Breast epithelium (tissue), 4 donors: Measurements from ENCODE around the gene FHIT. TPM values are rescaled to one million over a fixed set of nuclear protein-coding genes. Genes with fewer than 3 reads are reported as not detected.

ENCODE experiments used
- DNase-seq, 2 donors: peaks; one replicate each; pipeline ENCODE4 v3.0.0-alpha.2; 2019; ENCODE audit warnings: low spot score in 2 of 2
- H3K27ac ChIP-seq, 2 donors: fragments of 200-600 bp; sonication (generic) in 1 of 2; one replicate each; pipeline ENCODE4 v1.5.1; 2016 to 2019; ENCODE audit warnings: mild to moderate bottlenecking in 1 of 2
- H3K27me3 ChIP-seq, 2 donors: fragments of 200-600 bp; sonication (generic) in 1 of 2; one replicate each; pipeline versions ENCODE4 v1.5.1 to v1.6.0; 2017 to 2019; ENCODE audit warnings: control low read depth in 1 of 2, mild to moderate bottlenecking in 1 of 2
- H3K36me3 ChIP-seq: fragments of 200-600 bp; one replicate; pipeline ENCODE4 v1.5.1; 2019
- H3K4me1 ChIP-seq, 2 donors: fragments of 200-600 bp; sonication (generic); one replicate each; pipeline ENCODE4 v1.5.1; 2016 to 2019; ENCODE audit warnings: control low read depth in 1 of 2
- H3K4me3 ChIP-seq, 3 donors: fragments of 200-600 bp; sonication (generic); 1 replicate in 2 of 3; 2 replicates in 1 of 3; pipeline ENCODE4 v1.5.1; 2016 to 2019; ENCODE audit warnings: mild to moderate bottlenecking in 3 of 3, moderate library complexity in 2 of 3
- H3K9me3 ChIP-seq, 2 donors: fragments of 200-600 bp; sonication (generic) in 1 of 2; one replicate each; pipeline ENCODE4 v1.5.1; 2016 to 2019; ENCODE audit warnings: control low read depth in 1 of 2
- CTCF ChIP-seq, 3 donors: fragments of 450-650 bp; IDR thresholded peaks; one replicate each; pipeline ENCODE4 v1.5.1; 2016 to 2017; ENCODE audit warnings: antibody characterized with exemption in 3 of 3, mild to moderate bottlenecking in 3 of 3, moderate library complexity in 3 of 3
- POLR2A ChIP-seq: fragments of 450-650 bp; IDR thresholded peaks from one replicate; pipeline ENCODE4 v1.6.1; 2016; ENCODE audit warnings: antibody characterized with exemption, mild to moderate bottlenecking, moderate library complexity
- POLR2AphosphoS5 ChIP-seq, 3 donors: sonication (generic); formaldehyde crosslinking; IDR thresholded peaks; one replicate each; pipeline ENCODE4 v1.6.1; 2017; ENCODE audit warnings: antibody characterized with exemption in 3 of 3
- intact Hi-C: fragments of 100-400 bp; cut with DNase I; formaldehyde crosslinking; loops from one replicate; pipeline ENCODE4 v1.15.1; 2023; ENCODE audit warnings: low total_unique reads
- total RNA-seq, 3 donors: library from RNA; depleted of rRNA; stranded (reverse); fragments of >200 nt; gene quantifications; one replicate each; pipeline ENCODE4 v1.1.0, GENCODE V29; 2016

The FHIT gene
- total RNA-seq, 3 donors from 2014 or later, result 9.0 to 19.2 (median 17.7) TPM

- no peaks in the 10 kb centered on the region for H3K9me3 ChIP-seq
- no peak overlapping the region for H3K27ac ChIP-seq
- intact Hi-C loops, result no loop called here
- H3K4me1 ChIP-seq, result no peaks in the 10 kb centered on the region
- H3K36me3 ChIP-seq, result no peaks in the 10 kb centered on the region
- TF ChIP-seq POLR2A, result no peak
- no peak for TF ChIP-seq CTCF (IDR thresholded peaks at IDR 0.05)
- no peak for TF ChIP-seq POLR2AphosphoS5 (IDR thresholded peaks at IDR 0.05)
- no peak for DNase-seq
- H3K27me3 ChIP-seq, result no peaks in the 10 kb centered on the region
- H3K4me3 ChIP-seq, result no peak overlapping the region
Observed at GRCh38 chr3:59791774-59792308, 1459.4 kb downstream of the FHIT start.

GRCh38 chr3:59790241-59790640, 1461.0 kb downstream of the FHIT start:
- H3K4me1 ChIP-seq, result no peaks in the 10 kb centered on the region
- DNase-seq, result no peak
- no peak overlapping the region for H3K4me3 ChIP-seq
- H3K27ac ChIP-seq, result no peak overlapping the region
- no peak for TF ChIP-seq CTCF (IDR thresholded peaks at IDR 0.05)
- TF ChIP-seq POLR2A, result no peak
- TF ChIP-seq POLR2AphosphoS5 (IDR thresholded peaks at IDR 0.05), result no peak
- no peaks in the 10 kb centered on the region for H3K36me3 ChIP-seq
- no peaks in the 10 kb centered on the region for H3K27me3 ChIP-seq
- intact Hi-C loops, result no loop called here
- H3K9me3 ChIP-seq, result no peaks in the 10 kb centered on the region

GRCh38 chr3:59788801-59789200, 1462.5 kb downstream of the FHIT start:
- H3K4me1 ChIP-seq, result no peaks in the 10 kb centered on the region
- no peaks in the 10 kb centered on the region for H3K9me3 ChIP-seq
- no peaks in the 10 kb centered on the region for H3K27me3 ChIP-seq
- intact Hi-C loops, result no loop called here
- DNase-seq, result no peak
- TF ChIP-seq CTCF (IDR thresholded peaks at IDR 0.05), result no peak
- TF ChIP-seq POLR2A, result no peak
- H3K4me3 ChIP-seq, result no peak overlapping the region
- H3K27ac ChIP-seq, result no peak overlapping the region
- H3K36me3 ChIP-seq, result no peaks in the 10 kb centered on the region

GRCh38 chr3:59788133-59788532, 1463.1 kb downstream of the FHIT start:
- no peaks in the 10 kb centered on the region for H3K9me3 ChIP-seq
- intact Hi-C loops, result no loop called here
- no peaks in the 10 kb centered on the region for H3K4me1 ChIP-seq
- no peak overlapping the region for H3K27ac ChIP-seq
- DNase-seq, result no peak
- H3K36me3 ChIP-seq, result no peaks in the 10 kb centered on the region
- no peak for TF ChIP-seq POLR2A
- no peak for TF ChIP-seq POLR2AphosphoS5 (IDR thresholded peaks at IDR 0.05)
- TF ChIP-seq CTCF (IDR thresholded peaks at IDR 0.05), result no peak
- H3K27me3 ChIP-seq, result no peaks in the 10 kb centered on the region
- no peak overlapping the region for H3K4me3 ChIP-seq

GRCh38 chr3:59786374-59786773, 1464.9 kb downstream of the FHIT start:
- TF ChIP-seq CTCF (IDR thresholded peaks at IDR 0.05), result no peak
- TF ChIP-seq POLR2AphosphoS5 (IDR thresholded peaks at IDR 0.05), result no peak
- no peak for TF ChIP-seq POLR2A
- H3K4me3 ChIP-seq, result no peak overlapping the region
- H3K27ac ChIP-seq, result no peak overlapping the region
- no peaks in the 10 kb centered on the region for H3K9me3 ChIP-seq
- H3K27me3 ChIP-seq, result no peaks in the 10 kb centered on the region
- H3K4me1 ChIP-seq, result no peaks in the 10 kb centered on the region
- no peaks in the 10 kb centered on the region for H3K36me3 ChIP-seq
- no peak for DNase-seq
- intact Hi-C loops, result no loop called here
